HG03159 (cell line): ENCODE data around the gene NFKBIL1.
"Not testable (repeated sequence)": the region's sequence is repeated elsewhere in the genome, so short reads cannot be mapped to it uniquely, and the experiment has no call there.

Experiments used
- ATAC-seq: cut with Tn5 transposase; IDR thresholded peaks from one replicate; pipeline ENCODE4 v1.9.1; 2021; ENCODE audit warnings: mild to moderate bottlenecking, moderate library complexity; ENCODE audit not compliant: unreplicated experiment

NFKBIL1 gene

GRCh38 chr6:31580438-31580740 lies 33.0 kb downstream of the NFKBIL1 start:
- ATAC-seq = no peak

DNA sequence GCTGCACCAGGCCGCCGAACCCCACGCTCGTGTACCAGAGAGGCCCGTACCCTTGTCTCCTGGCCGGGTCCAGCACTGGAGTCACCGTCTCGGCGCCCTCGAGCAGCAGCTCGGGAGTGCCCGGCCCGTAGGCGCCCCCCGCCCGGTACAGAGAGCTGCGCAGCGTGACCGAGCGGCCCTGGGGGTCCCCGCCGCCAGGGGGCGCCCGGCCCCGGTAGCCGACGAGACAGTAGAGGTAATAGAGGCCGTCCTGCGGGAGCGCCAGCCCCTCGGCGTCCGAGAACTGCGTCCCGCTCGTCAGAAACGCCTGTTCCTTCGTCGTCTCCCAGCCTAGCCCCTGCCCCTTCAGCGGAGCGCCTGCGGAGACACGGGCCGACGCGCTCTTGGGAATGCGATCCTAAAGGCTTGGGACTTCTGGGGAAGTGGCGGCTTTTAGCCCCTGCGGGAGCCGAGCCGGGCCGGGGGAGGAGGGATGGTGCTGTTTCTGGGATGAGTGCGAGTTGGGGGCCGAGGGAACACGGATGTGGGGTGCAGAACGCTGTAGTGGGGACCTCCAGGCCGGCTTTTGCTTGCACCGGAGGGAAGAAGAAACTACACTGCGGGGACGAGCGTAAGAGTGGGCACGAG lies 33.5 kb downstream of the NFKBIL1 start:
- peak; percentile 53 for ATAC-seq

- ATAC-seq = no peak
Measured at GRCh38 chr6:31581434-31582229, 34.2 kb downstream of the NFKBIL1 start.

GRCh38 chr6:31582230-31582643 lies 34.8 kb downstream of the NFKBIL1 start, which contains the start of gene LTB:
TSS of gene LTB (minus strand) at chr6:31582424. CDS start at chr6:31582417, 7 bp downstream.
- no peak for ATAC-seq

DNA sequence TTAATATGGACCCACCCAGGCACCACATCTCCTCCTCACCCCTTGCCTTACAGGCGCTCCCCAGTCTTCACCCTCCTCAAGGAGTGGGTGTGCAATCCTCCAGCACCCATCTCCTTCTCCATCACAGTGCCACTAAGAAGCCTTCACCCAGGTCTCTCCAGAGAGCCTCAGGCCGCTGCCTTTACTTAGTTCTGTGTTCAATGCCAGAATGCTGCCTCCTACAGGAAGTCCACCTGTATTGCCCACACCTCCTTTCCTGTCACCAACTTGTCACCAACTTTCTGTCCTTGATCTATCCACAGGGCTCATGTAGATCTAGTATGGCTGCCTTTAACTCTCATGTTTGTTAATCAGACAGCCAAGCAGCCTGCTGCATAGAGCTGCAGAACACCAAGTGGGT lies 38.1 kb downstream of the NFKBIL1 start:
- no peak for ATAC-seq

DNA sequence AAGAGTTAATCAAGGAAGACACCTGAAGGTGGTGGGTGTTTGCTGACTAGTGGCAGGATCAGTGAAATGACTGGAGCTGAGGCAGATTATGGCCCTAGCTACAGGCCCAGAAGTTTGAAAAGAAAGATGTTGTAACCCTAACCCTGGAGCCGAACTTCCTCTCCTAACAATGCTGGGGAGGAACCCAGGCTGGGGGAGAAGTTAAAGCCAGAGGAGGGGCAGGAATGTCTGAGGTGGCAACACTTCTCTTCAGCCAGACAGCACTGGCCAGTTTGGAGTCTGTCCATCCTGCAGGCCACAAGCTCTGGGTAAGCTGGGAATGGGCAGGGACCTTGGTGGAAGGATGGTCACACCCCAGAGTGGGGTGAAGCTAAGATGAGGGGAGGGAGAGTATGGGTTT lies 38.6 kb downstream of the NFKBIL1 start, which contains the start of gene LST1:
Gene LST1 (plus strand): TSS at position 270 of the 400 bp plus-strand sequence. CDS start 1,023 bp downstream, outside the sequence.
- ATAC-seq = no peak

- ATAC-seq = no peak
Measured at GRCh38 chr6:31586599-31587281, 39.3 kb downstream of the NFKBIL1 start.

- ATAC-seq = no peak
Measured at GRCh38 chr6:31587791-31588777, 40.7 kb downstream of the NFKBIL1 start.

- ATAC-seq = no peak
Measured at GRCh38 chr6:31588871-31589650, 41.7 kb downstream of the NFKBIL1 start.

DNA sequence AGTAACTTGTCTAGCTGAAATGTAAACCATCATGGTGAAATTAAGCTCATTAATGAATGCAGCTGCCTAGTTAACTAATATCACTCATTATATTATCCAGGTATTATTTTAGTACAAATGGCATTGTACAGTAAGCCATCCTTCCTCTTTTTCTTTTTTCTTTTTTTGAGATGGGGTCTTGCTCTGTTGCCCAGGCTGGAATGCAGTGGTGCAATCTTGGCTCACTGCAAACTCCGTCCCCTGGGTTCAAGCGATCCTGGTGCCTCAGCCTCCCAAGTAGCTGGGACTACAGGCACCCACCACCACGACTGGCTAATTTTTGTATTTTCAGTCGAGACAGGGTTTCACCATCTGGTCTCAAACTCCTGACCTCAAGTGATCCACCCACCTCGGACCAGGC lies 43.3 kb downstream of the NFKBIL1 start:
- not testable (repeated sequence) for ATAC-seq

GRCh38 chr6:31592396-31592771 lies 45.0 kb downstream of the NFKBIL1 start:
- no peak for ATAC-seq

- ATAC-seq = no peak
Measured at GRCh38 chr6:31597006-31597405, 49.6 kb downstream of the NFKBIL1 start.

- no peak for ATAC-seq
Measured at GRCh38 chr6:31607317-31607716, 59.9 kb downstream of the NFKBIL1 start.
